HepG2 (cell line): ENCODE results near the gene CNOT8.

ENCODE experiments used
- EP300 ChIP-seq, 3 experiments: sonication (generic) in 1 of 3; formaldehyde crosslinking in 1 of 3; IDR thresholded peaks; 2 replicates each; pipeline versions ENCODE4 v1.5.1 to v1.6.1; 2011 to 2020; ENCODE audit warnings: low read depth in 2 of 3, low read length in 2 of 3, borderline replicate concordance in 1 of 3, improper control_type of control experiment in 1 of 3, mild to moderate bottlenecking in 1 of 3, missing genetic modification reagents in 1 of 3, moderate library complexity in 1 of 3
- KDM3A ChIP-seq: IDR thresholded peaks from 2 replicates; pipeline ENCODE4 v1.6.1; 2018; ENCODE audit warnings: low read depth, missing compliant biosample characterization
- RFX5 ChIP-seq: IDR thresholded peaks from 2 replicates; pipeline ENCODE4 v1.6.1; 2011; ENCODE audit warnings: low read depth, low read length, improper control_type of control experiment
- SMARCC2 ChIP-seq: fragments of 450-650 bp; IDR thresholded peaks from 2 replicates; pipeline ENCODE4 v1.6.1; 2017; ENCODE audit warnings: antibody characterized with exemption, mild to moderate bottlenecking
- STAT5B ChIP-seq: sonication (generic); formaldehyde crosslinking; IDR thresholded peaks from 2 replicates; pipeline ENCODE4 v1.4.0; 2020; ENCODE audit warnings: missing genetic modification reagents
- TAF1 ChIP-seq: sonication (generic); formaldehyde crosslinking; IDR thresholded peaks from 2 replicates; pipeline ENCODE4 v1.4.0; 2020; ENCODE audit warnings: missing genetic modification reagents
- TCF12 ChIP-seq, 2 experiments: fragments of 450-650 bp in 1 of 2; sonication (generic) in 1 of 2; formaldehyde crosslinking in 1 of 2; IDR thresholded peaks; 2 replicates each; pipeline versions ENCODE4 v1.6.1 to v1.8.0; 2017 to 2022; ENCODE audit warnings: antibody characterized with exemption in 1 of 2, mild to moderate bottlenecking in 1 of 2, missing genetic modification reagents in 1 of 2, moderate library complexity in 1 of 2
- ZNF431 ChIP-seq: sonication (generic); formaldehyde crosslinking; IDR thresholded peaks from 2 replicates; pipeline ENCODE4 v1.9.0; 2022; ENCODE audit warnings: missing genetic modification reagents, low read depth, mild to moderate bottlenecking, borderline replicate concordance
- ZNF644 ChIP-seq: IDR thresholded peaks from 2 replicates; pipeline ENCODE4 v1.6.1; 2016; ENCODE audit warnings: low read depth
- TF ChIP-seq, protein P1 (sequence below): sonication (generic); formaldehyde crosslinking; IDR thresholded peaks from 2 replicates; pipeline ENCODE4 v1.4.0; 2020; ENCODE audit warnings: missing genetic modification reagents
- TF ChIP-seq, protein P2 (sequence below): sonication (generic); formaldehyde crosslinking; IDR thresholded peaks from 2 replicates; pipeline ENCODE4 v1.5.0; 2020; ENCODE audit warnings: mild to moderate bottlenecking, missing genetic modification reagents, moderate library complexity
- TF ChIP-seq, protein P3 (sequence below): sonication (generic); formaldehyde crosslinking; IDR thresholded peaks from 2 replicates; pipeline ENCODE4 v1.5.0; 2020; ENCODE audit warnings: missing genetic modification reagents

GRCh38 chr5:154829181-154829588 is 29.2 kb upstream of the CNOT8 start:
- no peak for TF ChIP-seq ZNF644 (CRISPR knock-in tag)
- TF ChIP-seq RFX5 = no peak
- no peak for TF ChIP-seq SMARCC2
- no peak for TF ChIP-seq TCF12 (IDR thresholded peaks at IDR 0.05)
- TF ChIP-seq TCF12 (CRISPR knock-in tag; IDR thresholded peaks at IDR 0.05) = no peak
- TF ChIP-seq STAT5B = no peak
- TF ChIP-seq, protein P1, sequence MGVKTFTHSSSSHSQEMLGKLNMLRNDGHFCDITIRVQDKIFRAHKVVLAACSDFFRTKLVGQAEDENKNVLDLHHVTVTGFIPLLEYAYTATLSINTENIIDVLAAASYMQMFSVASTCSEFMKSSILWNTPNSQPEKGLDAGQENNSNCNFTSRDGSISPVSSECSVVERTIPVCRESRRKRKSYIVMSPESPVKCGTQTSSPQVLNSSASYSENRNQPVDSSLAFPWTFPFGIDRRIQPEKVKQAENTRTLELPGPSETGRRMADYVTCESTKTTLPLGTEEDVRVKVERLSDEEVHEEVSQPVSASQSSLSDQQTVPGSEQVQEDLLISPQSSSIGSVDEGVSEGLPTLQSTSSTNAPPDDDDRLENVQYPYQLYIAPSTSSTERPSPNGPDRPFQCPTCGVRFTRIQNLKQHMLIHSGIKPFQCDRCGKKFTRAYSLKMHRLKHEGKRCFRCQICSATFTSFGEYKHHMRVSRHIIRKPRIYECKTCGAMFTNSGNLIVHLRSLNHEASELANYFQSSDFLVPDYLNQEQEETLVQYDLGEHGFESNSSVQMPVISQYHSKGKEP (CRISPR knock-in tag) = no peak
- TF ChIP-seq, protein P2, sequence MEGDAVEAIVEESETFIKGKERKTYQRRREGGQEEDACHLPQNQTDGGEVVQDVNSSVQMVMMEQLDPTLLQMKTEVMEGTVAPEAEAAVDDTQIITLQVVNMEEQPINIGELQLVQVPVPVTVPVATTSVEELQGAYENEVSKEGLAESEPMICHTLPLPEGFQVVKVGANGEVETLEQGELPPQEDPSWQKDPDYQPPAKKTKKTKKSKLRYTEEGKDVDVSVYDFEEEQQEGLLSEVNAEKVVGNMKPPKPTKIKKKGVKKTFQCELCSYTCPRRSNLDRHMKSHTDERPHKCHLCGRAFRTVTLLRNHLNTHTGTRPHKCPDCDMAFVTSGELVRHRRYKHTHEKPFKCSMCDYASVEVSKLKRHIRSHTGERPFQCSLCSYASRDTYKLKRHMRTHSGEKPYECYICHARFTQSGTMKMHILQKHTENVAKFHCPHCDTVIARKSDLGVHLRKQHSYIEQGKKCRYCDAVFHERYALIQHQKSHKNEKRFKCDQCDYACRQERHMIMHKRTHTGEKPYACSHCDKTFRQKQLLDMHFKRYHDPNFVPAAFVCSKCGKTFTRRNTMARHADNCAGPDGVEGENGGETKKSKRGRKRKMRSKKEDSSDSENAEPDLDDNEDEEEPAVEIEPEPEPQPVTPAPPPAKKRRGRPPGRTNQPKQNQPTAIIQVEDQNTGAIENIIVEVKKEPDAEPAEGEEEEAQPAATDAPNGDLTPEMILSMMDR = 0 out of 2 replicates have a peak, but pooled peaks have one; percentile 36
- TF ChIP-seq KDM3A (CRISPR knock-in tag) = no peak
- no peak for TF ChIP-seq EP300 (IDR thresholded peaks at IDR 0.05; ENCODE audit: low read depth in 2 of 2, low read length in 2 of 2)
- TF ChIP-seq EP300 (CRISPR knock-in tag; IDR thresholded peaks at IDR 0.05; ENCODE audit: borderline replicate concordance) = no peak
- no peak for TF ChIP-seq ZNF431
- TF ChIP-seq, protein P3, sequence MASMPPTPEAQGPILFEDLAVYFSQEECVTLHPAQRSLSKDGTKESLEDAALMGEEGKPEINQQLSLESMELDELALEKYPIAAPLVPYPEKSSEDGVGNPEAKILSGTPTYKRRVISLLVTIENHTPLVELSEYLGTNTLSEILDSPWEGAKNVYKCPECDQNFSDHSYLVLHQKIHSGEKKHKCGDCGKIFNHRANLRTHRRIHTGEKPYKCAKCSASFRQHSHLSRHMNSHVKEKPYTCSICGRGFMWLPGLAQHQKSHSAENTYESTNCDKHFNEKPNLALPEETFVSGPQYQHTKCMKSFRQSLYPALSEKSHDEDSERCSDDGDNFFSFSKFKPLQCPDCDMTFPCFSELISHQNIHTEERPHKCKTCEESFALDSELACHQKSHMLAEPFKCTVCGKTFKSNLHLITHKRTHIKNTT = no peak
- TF ChIP-seq TAF1 (CRISPR knock-in tag) = no peak
